Suprapubic skin (tissue), 4 donors: ENCODE data around the gene OR5B21. TPM values are rescaled to one million over a fixed set of nuclear protein-coding genes. Genes with fewer than 3 reads are reported as not detected.

Experiments
- DNase-seq, 2 donors: peaks; one replicate each; pipeline ENCODE4 v3.0.0-alpha.2; 2019; ENCODE audit warnings: low spot score in 2 of 2
- H3K27ac ChIP-seq: fragments of 200-600 bp; sonication (generic); one replicate; pipeline ENCODE4 v1.5.1; 2019
- H3K27me3 ChIP-seq: fragments of 200-600 bp; sonication (generic); one replicate; pipeline ENCODE4 v1.5.1; 2019
- H3K36me3 ChIP-seq: fragments of 200-600 bp; sonication (generic); one replicate; pipeline ENCODE4 v1.5.1; 2019
- H3K4me1 ChIP-seq: fragments of 200-600 bp; sonication (generic); one replicate; pipeline ENCODE4 v1.5.1; 2019
- H3K4me3 ChIP-seq: fragments of 200-600 bp; sonication (generic); one replicate; pipeline ENCODE4 v1.5.1; 2019; ENCODE audit warnings: mild to moderate bottlenecking
- H3K9me3 ChIP-seq: fragments of 200-600 bp; sonication (generic); one replicate; pipeline ENCODE4 v1.5.1; 2019
- EP300 ChIP-seq: sonication (generic); formaldehyde crosslinking; IDR thresholded peaks from one replicate; pipeline ENCODE4 v1.6.1; 2017; ENCODE audit warnings: antibody characterized with exemption
- POLR2A ChIP-seq, 2 donors: fragments of 450-650 bp; IDR thresholded peaks; one replicate each; pipeline ENCODE4 v1.6.1; 2017; ENCODE audit warnings: antibody characterized with exemption in 2 of 2, mild to moderate bottlenecking in 2 of 2, moderate library complexity in 2 of 2
- POLR2AphosphoS5 ChIP-seq, 3 donors: sonication (generic); formaldehyde crosslinking; IDR thresholded peaks; one replicate each; pipeline ENCODE4 v1.6.1; 2017; ENCODE audit warnings: antibody characterized with exemption in 3 of 3
- WGBS: methylation state at CpG from one replicate; pipeline ENCODE4 v1.1.5; 2018; 5-methylcytosine and 5-hydroxymethylcytosine counted together
- total RNA-seq, 4 donors: library from RNA; depleted of rRNA; stranded (reverse); fragments of >200 nt; gene quantifications; one replicate each; pipeline ENCODE4 v1.1.0, GENCODE V29; 2016
- TF ChIP-seq, protein P1 (sequence below), 2 donors: fragments of 200-600 bp in 1 of 2; fragments of 450-650 bp in 1 of 2; sonication (generic) in 1 of 2; IDR thresholded peaks; one replicate each; pipeline ENCODE4 v1.5.1; 2016 to 2019; ENCODE audit warnings: antibody characterized with exemption in 2 of 2, mild to moderate bottlenecking in 1 of 2, moderate library complexity in 1 of 2

The OR5B21 gene
- total RNA-seq, result not detected

DNA sequence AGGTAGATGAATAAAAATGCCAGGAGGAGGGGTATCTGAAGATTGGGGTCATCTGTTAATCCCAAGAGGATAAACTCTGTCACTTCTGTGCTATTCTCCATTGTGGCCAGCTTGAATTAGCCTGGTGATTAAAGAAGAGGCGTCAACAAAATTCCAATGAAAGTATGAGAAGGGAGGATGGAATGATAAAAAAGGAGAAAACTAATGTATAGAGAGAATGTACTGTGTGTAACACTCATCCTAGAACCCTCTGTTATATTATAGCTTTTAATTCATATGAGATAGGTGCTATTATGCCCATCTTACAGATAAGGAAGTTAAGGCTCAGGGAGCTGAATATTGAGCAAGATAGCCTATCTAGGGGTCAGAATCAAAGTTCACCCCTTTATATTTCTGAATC is at the start of gene OR5B21:
OR5B21 (minus strand) TSS at position 101 of the 400 bp plus-strand sequence; CDS start at position 101, 0 bp downstream.
- Histone ChIP-seq H3K27me3 (no peaks in the 10 kb centered on the region), H3K4me1 (no peaks in the 10 kb centered on the region), H3K27ac (no peak within 1 kb of the TSS), H3K4me3 (no peak within 1 kb of the TSS), H3K9me3 (no peaks in the 10 kb centered on the region), H3K36me3 (no peaks in the 10 kb centered on the region)
- no peak for DNase-seq
- 97% methylated on average over 1 of the region's 1 CpG for WGBS
- no peak for TF ChIP-seq POLR2AphosphoS5 (IDR thresholded peaks at IDR 0.05)
- TF ChIP-seq, protein P1, sequence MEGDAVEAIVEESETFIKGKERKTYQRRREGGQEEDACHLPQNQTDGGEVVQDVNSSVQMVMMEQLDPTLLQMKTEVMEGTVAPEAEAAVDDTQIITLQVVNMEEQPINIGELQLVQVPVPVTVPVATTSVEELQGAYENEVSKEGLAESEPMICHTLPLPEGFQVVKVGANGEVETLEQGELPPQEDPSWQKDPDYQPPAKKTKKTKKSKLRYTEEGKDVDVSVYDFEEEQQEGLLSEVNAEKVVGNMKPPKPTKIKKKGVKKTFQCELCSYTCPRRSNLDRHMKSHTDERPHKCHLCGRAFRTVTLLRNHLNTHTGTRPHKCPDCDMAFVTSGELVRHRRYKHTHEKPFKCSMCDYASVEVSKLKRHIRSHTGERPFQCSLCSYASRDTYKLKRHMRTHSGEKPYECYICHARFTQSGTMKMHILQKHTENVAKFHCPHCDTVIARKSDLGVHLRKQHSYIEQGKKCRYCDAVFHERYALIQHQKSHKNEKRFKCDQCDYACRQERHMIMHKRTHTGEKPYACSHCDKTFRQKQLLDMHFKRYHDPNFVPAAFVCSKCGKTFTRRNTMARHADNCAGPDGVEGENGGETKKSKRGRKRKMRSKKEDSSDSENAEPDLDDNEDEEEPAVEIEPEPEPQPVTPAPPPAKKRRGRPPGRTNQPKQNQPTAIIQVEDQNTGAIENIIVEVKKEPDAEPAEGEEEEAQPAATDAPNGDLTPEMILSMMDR (IDR thresholded peaks at IDR 0.05), result no peak
- TF ChIP-seq EP300, result no peak
- no peak for TF ChIP-seq POLR2A (IDR thresholded peaks at IDR 0.05)

DNA sequence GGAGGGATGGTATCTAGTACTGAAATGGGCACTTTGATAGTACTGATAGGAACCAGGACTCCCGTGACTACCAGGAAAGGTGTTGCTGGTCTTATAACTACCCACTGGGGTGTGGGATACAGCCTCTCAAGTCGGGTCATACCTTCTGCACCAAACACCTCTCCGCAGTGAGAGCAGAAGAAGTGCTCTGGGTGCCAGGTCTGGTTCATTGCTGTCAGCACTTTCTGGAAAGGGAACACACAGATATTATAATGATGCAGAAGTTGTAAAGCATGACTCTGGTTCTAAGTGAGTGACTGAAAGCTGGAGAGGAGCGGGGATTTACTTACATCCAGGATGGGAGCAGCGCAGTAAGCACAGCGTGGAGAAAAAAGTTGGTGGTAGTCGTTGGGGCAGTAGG is 41.7 kb upstream of the OR5B21 start:
- Histone ChIP-seq H3K36me3 (peaks cover 78% of the 10 kb centered on the region), H3K4me3 (no peak overlapping the region), H3K27me3 (no peaks in the 10 kb centered on the region), H3K27ac (no peak overlapping the region), H3K9me3 (no peaks in the 10 kb centered on the region), H3K4me1 (no peaks in the 10 kb centered on the region)
- no peak for DNase-seq
- WGBS, result 91% methylated on average over 7 of the region's 7 CpGs
- TF ChIP-seq POLR2A (IDR thresholded peaks at IDR 0.05), result no peak

DNA sequence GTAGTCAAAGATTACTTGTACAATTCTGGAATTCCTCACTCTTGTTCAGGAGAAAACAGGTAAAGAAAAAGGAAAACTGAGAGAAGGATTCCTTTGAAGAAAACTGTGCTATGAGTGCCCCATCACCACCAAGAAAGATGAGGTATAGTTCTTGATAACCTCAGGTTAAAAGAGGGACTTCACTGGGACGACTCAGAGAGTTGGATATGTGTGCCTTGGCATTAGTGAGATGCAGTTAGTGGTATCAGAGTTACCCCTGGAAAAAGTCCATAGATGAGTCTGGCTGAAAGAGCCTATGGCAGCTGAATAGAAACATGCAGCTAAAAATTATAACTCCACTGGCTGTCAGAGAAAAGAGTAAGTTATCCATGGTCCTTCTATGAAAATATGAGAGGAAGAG is 38.9 kb upstream of the OR5B21 start:
- no peaks in the 10 kb centered on the region for H3K27me3 ChIP-seq
- DNase-seq, result no peak

DNA sequence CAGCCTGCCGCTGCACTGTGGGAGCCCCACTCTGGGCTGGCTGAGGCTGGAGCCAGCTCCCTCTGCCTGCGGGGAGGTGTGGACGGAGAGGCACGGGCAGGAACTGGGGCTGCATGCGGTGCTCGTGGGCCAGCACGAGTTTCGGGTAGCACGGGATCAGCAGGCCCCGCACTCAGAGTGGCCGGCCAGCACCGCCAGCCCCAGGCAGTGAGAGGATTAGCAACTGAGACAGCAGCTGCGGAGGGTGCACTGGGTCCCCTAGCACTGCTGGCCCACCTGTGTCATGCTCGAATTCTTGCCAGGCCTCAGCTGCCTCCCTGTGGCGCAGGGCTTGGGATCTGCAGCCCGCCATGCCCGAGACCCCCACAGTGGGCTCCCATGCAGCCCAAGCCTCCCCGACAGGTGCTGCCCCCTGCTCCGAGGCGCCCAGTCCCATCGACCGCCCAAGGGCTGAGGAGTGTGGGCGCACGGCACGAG is 24.0 kb upstream of the OR5B21 start:
- Histone ChIP-seq H3K9me3 (no peaks in the 10 kb centered on the region), H3K4me1 (no peaks in the 10 kb centered on the region), H3K4me3 (no peak overlapping the region), H3K27me3 (no peaks in the 10 kb centered on the region), H3K27ac (no peak overlapping the region), H3K36me3 (peaks cover 40% of the 10 kb centered on the region)
- 100% methylated on average over 2 of the region's 25 CpGs for WGBS
- TF ChIP-seq EP300 (no peak), POLR2A (IDR thresholded peaks at IDR 0.05) (no peak), POLR2AphosphoS5 (IDR thresholded peaks at IDR 0.05) (no peak)
- TF ChIP-seq, protein P1 (IDR thresholded peaks at IDR 0.05), result no peak
- no peak for DNase-seq

More for the DNA sequence above, 38.9 kb upstream of the OR5B21 start:
- H3K27ac ChIP-seq, result no peak overlapping the region
- H3K4me3 ChIP-seq, result no peak overlapping the region
- no peak for TF ChIP-seq POLR2AphosphoS5 (IDR thresholded peaks at IDR 0.05)
- TF ChIP-seq, protein P1 (IDR thresholded peaks at IDR 0.05), result no peak
- no peak for TF ChIP-seq POLR2A (IDR thresholded peaks at IDR 0.05)
- TF ChIP-seq EP300, result no peak
- H3K36me3 ChIP-seq, result peaks cover 65% of the 10 kb centered on the region
- H3K9me3 ChIP-seq, result no peaks in the 10 kb centered on the region
- H3K4me1 ChIP-seq, result no peaks in the 10 kb centered on the region
- WGBS, result 88% methylated on average over 1 of the region's 1 CpG

DNA sequence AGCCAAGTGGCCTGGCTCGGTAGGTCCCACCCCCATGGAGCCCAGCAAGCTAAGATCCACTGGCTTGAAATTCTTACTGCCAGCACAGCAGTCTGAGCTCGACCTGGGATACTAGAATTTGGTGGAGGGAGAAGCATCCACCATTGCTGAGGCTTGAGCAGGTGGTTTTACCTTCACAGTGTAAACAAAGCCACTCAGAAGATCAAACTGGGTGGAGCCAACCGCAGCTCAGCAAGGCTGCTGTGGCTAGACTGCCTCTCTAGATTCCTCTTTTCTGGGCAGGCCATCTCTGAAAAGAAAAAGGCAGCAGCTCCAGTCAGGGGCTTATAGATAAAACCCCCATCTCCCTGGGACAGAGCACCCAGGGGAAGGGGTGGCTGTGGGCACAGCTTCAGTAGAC is 22.3 kb upstream of the OR5B21 start:
- Histone ChIP-seq H3K4me3 (no peak overlapping the region), H3K9me3 (no peaks in the 10 kb centered on the region), H3K36me3 (peaks cover 40% of the 10 kb centered on the region), H3K27ac (no peak overlapping the region), H3K4me1 (no peaks in the 10 kb centered on the region), H3K27me3 (no peaks in the 10 kb centered on the region)
- DNase-seq, result no peak
- TF ChIP-seq, protein P1 (IDR thresholded peaks at IDR 0.05), result no peak
- TF ChIP-seq POLR2A (IDR thresholded peaks at IDR 0.05), result no peak
- no peak for TF ChIP-seq POLR2AphosphoS5 (IDR thresholded peaks at IDR 0.05)
- no peak for TF ChIP-seq EP300
- WGBS, result 100% methylated on average over 2 of the region's 3 CpGs

DNA sequence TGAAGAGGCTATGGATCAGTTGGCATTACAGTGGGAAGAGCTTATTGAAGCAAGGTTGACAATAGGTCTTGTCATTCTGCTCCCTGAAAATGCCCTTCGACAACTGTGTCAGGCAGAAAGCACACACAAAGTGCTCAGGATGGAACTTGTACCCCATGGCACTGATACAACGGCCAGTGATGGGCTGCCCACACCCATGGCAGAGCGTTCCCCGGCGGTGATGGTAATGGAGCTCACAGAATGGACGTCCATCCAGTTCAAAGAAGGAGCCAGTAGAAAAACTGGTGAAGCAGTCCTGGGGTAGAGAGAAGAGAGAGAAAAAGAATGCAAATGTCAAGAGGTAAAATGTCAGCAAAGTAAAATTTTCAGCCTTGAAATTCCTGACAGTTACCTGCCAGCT is 19.5 kb upstream of the OR5B21 start:
- DNase-seq, result no peak
- 94% methylated on average over 6 of the region's 6 CpGs for WGBS
- TF ChIP-seq, protein P1 (IDR thresholded peaks at IDR 0.05), result no peak
- TF ChIP-seq POLR2A (IDR thresholded peaks at IDR 0.05) (no peak), EP300 (no peak), POLR2AphosphoS5 (IDR thresholded peaks at IDR 0.05) (no peak)
- H3K27ac ChIP-seq, result no peak overlapping the region
- peaks cover 9% of the 10 kb centered on the region for H3K4me1 ChIP-seq
- peaks cover 29% of the 10 kb centered on the region for H3K36me3 ChIP-seq
- no peak overlapping the region for H3K4me3 ChIP-seq
- no peaks in the 10 kb centered on the region for H3K9me3 ChIP-seq
- no peaks in the 10 kb centered on the region for H3K27me3 ChIP-seq
